ENCODE measurements around the gene KRTAP10-4. TPM values are rescaled to one million over a fixed set of nuclear protein-coding genes. Genes with fewer than 3 reads are reported as not detected.

The KRTAP10-4 gene
- total and polyA plus RNA-seq, 10 of the 15 experiments (the other 5 are each of a cell fraction or from before 2014, with no cell fraction given): not detected

DNA sequence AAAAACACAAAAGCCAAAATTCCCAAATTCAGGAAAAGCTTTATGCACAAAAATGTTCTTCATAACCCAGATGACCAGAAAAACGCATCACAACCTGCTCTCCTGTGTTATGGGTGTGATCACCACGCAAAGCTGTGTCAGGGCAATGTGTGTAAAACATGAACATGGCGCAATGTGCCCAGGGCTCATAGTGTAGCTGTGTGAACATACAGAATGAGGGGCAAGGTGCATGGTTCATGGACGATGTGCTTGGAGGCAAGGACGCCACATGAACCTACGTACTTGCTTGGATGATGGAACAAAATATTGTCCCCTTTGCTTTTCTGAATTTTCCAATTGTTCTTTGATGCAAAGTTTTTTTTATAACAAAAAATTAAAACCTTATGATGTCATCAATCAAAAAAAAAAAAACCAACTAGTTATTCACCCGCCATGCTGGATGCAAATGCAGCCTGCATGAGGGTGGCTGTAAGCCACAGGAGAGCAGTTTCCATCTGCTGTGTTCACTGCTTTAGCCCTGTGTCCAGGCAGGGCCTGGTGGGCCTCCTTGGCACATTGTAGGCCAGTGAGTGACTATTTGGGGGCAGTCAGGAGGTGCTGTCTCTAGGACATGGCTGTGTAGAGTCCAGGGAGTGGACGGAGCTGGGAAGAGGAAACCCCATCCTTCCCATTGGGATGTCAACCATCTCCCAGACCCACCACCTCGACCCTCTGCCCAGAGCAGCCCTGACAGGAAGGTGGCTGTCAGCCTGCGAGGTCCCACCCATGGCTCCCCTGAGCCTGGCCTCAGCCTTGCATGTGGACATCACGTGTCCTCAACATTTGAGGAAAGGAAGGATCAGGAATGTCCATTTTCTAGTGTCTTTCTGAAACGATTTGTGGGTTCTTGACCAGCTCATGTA lies 47.2 kb upstream of the KRTAP10-4 start:
- ChIA-PET POLR2A (no interaction called here), SMC1A (ENCODE audit: uncharacterized antibody, unreplicated experiment) (no interaction called here), CTCF (interaction anchor here (0.6 kb wide), 1 partner anchor 16 kb away, joined by 3 read pairs; no protein-coding TSS in a partner anchor), RAD21 (ENCODE audit: unreplicated experiment) (interaction anchor here (0.8 kb wide), 1 partner anchor 150 kb away, joined by 3 read pairs; no protein-coding TSS in a partner anchor)
- DNase-seq (ENCODE audit: low read depth, low spot score): no peak
- no TSS peak for BruUV-seq (replicated peaks)
- TF ChIP-seq CREM (IDR thresholded peaks at IDR 0.05; ENCODE audit: low read depth): no peak
- TF ChIP-seq, protein P1, sequence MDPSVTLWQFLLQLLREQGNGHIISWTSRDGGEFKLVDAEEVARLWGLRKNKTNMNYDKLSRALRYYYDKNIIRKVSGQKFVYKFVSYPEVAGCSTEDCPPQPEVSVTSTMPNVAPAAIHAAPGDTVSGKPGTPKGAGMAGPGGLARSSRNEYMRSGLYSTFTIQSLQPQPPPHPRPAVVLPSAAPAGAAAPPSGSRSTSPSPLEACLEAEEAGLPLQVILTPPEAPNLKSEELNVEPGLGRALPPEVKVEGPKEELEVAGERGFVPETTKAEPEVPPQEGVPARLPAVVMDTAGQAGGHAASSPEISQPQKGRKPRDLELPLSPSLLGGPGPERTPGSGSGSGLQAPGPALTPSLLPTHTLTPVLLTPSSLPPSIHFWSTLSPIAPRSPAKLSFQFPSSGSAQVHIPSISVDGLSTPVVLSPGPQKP (IDR thresholded peaks at IDR 0.05; ENCODE audit: low read depth, low read length): no peak
- no peak for TF ChIP-seq CBX3 (IDR thresholded peaks at IDR 0.05; ENCODE audit: borderline replicate concordance, low read depth)
- TF ChIP-seq ETV6 (conservative IDR thresholded peaks at IDR 0.05 in 1 of 2, IDR thresholded peaks at IDR 0.05 in 1 of 2; ENCODE audit: borderline replicate concordance in 1 of 2, low read depth in 1 of 2): no peak
- TF ChIP-seq EED (IDR thresholded peaks at IDR 0.05; ENCODE audit: low read depth): no peak
- TF ChIP-seq, protein P2, sequence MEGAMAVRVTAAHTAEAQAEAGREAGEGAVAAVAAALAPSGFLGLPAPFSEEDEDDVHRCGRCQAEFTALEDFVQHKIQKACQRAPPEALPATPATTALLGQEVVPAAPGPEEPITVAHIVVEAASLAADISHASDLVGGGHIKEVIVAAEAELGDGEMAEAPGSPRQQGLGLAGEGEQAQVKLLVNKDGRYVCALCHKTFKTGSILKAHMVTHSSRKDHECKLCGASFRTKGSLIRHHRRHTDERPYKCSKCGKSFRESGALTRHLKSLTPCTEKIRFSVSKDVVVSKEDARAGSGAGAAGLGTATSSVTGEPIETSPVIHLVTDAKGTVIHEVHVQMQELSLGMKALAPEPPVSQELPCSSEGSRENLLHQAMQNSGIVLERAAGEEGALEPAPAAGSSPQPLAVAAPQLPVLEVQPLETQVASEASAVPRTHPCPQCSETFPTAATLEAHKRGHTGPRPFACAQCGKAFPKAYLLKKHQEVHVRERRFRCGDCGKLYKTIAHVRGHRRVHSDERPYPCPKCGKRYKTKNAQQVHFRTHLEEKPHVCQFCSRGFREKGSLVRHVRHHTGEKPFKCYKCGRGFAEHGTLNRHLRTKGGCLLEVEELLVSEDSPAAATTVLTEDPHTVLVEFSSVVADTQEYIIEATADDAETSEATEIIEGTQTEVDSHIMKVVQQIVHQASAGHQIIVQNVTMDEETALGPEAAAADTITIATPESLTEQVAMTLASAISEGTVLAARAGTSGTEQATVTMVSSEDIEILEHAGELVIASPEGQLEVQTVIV (IDR thresholded peaks at IDR 0.05; ENCODE audit: borderline replicate concordance, partially characterized antibody): no peak
- TF ChIP-seq, protein P3, sequence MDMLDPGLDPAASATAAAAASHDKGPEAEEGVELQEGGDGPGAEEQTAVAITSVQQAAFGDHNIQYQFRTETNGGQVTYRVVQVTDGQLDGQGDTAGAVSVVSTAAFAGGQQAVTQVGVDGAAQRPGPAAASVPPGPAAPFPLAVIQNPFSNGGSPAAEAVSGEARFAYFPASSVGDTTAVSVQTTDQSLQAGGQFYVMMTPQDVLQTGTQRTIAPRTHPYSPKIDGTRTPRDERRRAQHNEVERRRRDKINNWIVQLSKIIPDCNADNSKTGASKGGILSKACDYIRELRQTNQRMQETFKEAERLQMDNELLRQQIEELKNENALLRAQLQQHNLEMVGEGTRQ (IDR thresholded peaks at IDR 0.05; ENCODE audit: borderline replicate concordance, low read depth, low read length): no peak
- no peak for TF ChIP-seq RCOR1 (conservative IDR thresholded peaks at IDR 0.05; ENCODE audit: low read depth, low read length)
- no peak for TF ChIP-seq TCF3 (IDR thresholded peaks at IDR 0.05; ENCODE audit: borderline replicate concordance, insufficient read depth, low read depth, low read length)
- TF ChIP-seq SMAD1 (IDR thresholded peaks at IDR 0.05; ENCODE audit: low read depth, partially characterized antibody): no peak
- H3K36me3 ChIP-seq (ENCODE audit: control insufficient read depth in 2 of 2, insufficient read depth in 2 of 2, low read length in 1 of 2): no peaks in the 10 kb centered on the region
- H3K79me2 ChIP-seq (ENCODE audit: control insufficient read depth, insufficient read depth, low read length): no peaks in the 10 kb centered on the region
- no peaks in the 10 kb centered on the region; the same call in 2 of the 3 replicates for H3K9me3 ChIP-seq (replicated peaks; ENCODE audit: control insufficient read depth, insufficient read depth, low read length)
- no peak overlapping the region for H3K9ac ChIP-seq (ENCODE audit: control insufficient read depth, insufficient read depth, low read length)
- FAIRE-seq: no peak
- H4K20me1 ChIP-seq (ENCODE audit: control insufficient read depth, insufficient read depth): no peaks in the 10 kb centered on the region
- no peak overlapping the region for H2AFZ ChIP-seq (ENCODE audit: control insufficient read depth, low read depth, low read length)
- H3K4me1 ChIP-seq (ENCODE audit: control insufficient read depth, insufficient read depth, low read length): no peaks in the 10 kb centered on the region
- no peaks in the 10 kb centered on the region for H3K27me3 ChIP-seq (replicated peaks in 1 of 2; ENCODE audit: control insufficient read depth in 2 of 2, insufficient read depth in 2 of 2, low read length in 1 of 2)
- no peak for ATAC-seq
- WGBS (ENCODE audit: insufficient coverage, insufficient replicate concordance, low lambda C conversion rate, missing lambda C conversion rate): 31% methylated on average over 12 of the region's 12 CpGs
- H3K27ac ChIP-seq (ENCODE audit: control insufficient read depth, insufficient read depth): no peak overlapping the region
- intact Hi-C loops (cut with micrococcal nuclease; ENCODE audit: unreplicated experiment): no loop called here
- H3K4me3 ChIP-seq: no peak overlapping the region
- in situ Hi-C loops (cut with MboI): no loop called here
- H3K4me2 ChIP-seq (ENCODE audit: control insufficient read depth, insufficient read depth): no peak overlapping the region

All from GM12878 (cell line).